Activated CD8-positive, alpha-beta memory T cell treated with anti-CD3 and anti-CD28 coated beads, Interleukin-2, amount 50 U/mL, for 1 hour (primary cell): Measurements from ENCODE around the gene TRIM26.
"Not testable (repeated sequence)": the region's sequence is repeated elsewhere in the genome, so short reads cannot be mapped to it uniquely, and the experiment has no call there.

Source experiments
- DNase-seq: peaks from one replicate; pipeline ENCODE4 v3.0.0-alpha.2; 2020; ENCODE audit errors: extremely low read depth

The TRIM26 gene

GRCh38 chr6:30154061-30154460 is 59.1 kb downstream of the TRIM26 start:
- DNase-seq = no peak

GRCh38 chr6:30152910-30153610 is 60.1 kb downstream of the TRIM26 start:
- no peak for DNase-seq

GRCh38 chr6:30152016-30152673 is 61.1 kb downstream of the TRIM26 start:
- no peak for DNase-seq

GRCh38 chr6:30151580-30151979 is 61.6 kb downstream of the TRIM26 start:
- no peak for DNase-seq

- DNase-seq = no peak
These were observed 62.4 kb downstream of the TRIM26 start for GRCh38 chr6:30150671-30151395.

GRCh38 chr6:30149858-30150550 is 63.2 kb downstream of the TRIM26 start:
- DNase-seq = no peak

GRCh38 chr6:30149234-30149633 is 64.0 kb downstream of the TRIM26 start:
- DNase-seq = no peak

- no peak for DNase-seq
These were observed 66.1 kb downstream of the TRIM26 start for GRCh38 chr6:30147096-30147495.

GRCh38 chr6:30145818-30146217 is 67.4 kb downstream of the TRIM26 start:
- DNase-seq = no peak

GRCh38 chr6:30144811-30145210 is 68.4 kb downstream of the TRIM26 start:
- DNase-seq = no peak

- no peak for DNase-seq
These were observed 69.4 kb downstream of the TRIM26 start for GRCh38 chr6:30143780-30144179.

GRCh38 chr6:30142665-30143064 is 70.5 kb downstream of the TRIM26 start:
- DNase-seq = no peak

- not testable (repeated sequence) for DNase-seq
These were observed 73.0 kb downstream of the TRIM26 start for GRCh38 chr6:30140240-30140639.

GRCh38 chr6:30136570-30137286 is 76.5 kb downstream of the TRIM26 start:
- no peak for DNase-seq

GRCh38 chr6:30135757-30136156 is 77.4 kb downstream of the TRIM26 start, which contains the start of gene TRIM40:
Gene TRIM40, plus strand, starts transcription at chr6:30136140. Its CDS starts 897 bp downstream, at chr6:30137037.
- no peak for DNase-seq

GRCh38 chr6:30135147-30135546 is 78.1 kb downstream of the TRIM26 start:
- DNase-seq = no peak
